ENCODE results near the gene LONRF3. TPM values are rescaled to one million over a fixed set of nuclear protein-coding genes. Genes with fewer than 3 reads are reported as not detected.
A peak's percentile ranks its signal among the peaks of the same experiment; 100 is the strongest.

The LONRF3 gene
- polyA plus RNA-seq, 1 experiment: not detected

- TF ChIP-seq CTCF (IDR thresholded peaks at IDR 0.05; ENCODE audit: insufficient read depth, low read depth, low read length): no peak
- no peak for DNase-seq (ENCODE audit: low read depth)
- ChIA-PET POLR2A (no interaction called here), CTCF (interaction anchor here (0.9 to 3.4 kb wide), 2 partner anchors 57 to 215 kb away, joined by 3 to 13 read pairs; no protein-coding TSS in a partner anchor)
- no peak overlapping the region for H3K4me3 ChIP-seq (ENCODE audit: low read depth, low read length)
- H3K36me3 ChIP-seq (ENCODE audit: control insufficient read depth, insufficient read depth, low read length): no peaks in the 10 kb centered on the region
- H3K27me3 ChIP-seq (ENCODE audit: control insufficient read depth, insufficient read depth, low read length): no peaks in the 10 kb centered on the region
These were observed 88.4 kb downstream of the LONRF3 start for GRCh38 chrX:119062750-119063374.

GRCh38 chrX:119063428-119063827 lies 89.0 kb downstream of the LONRF3 start:
- Histone ChIP-seq H3K36me3 (ENCODE audit: control insufficient read depth, insufficient read depth, low read length) (no peaks in the 10 kb centered on the region), H3K27me3 (ENCODE audit: control insufficient read depth, insufficient read depth, low read length) (no peaks in the 10 kb centered on the region), H3K4me3 (ENCODE audit: low read depth, low read length) (no peak overlapping the region)
- TF ChIP-seq CTCF (IDR thresholded peaks at IDR 0.05; ENCODE audit: insufficient read depth, low read depth, low read length): no peak
- DNase-seq (ENCODE audit: low read depth): no peak
- ChIA-PET POLR2A (no interaction called here), CTCF (interaction anchor here (0.9 to 3.4 kb wide), 2 partner anchors 57 to 216 kb away, joined by 3 to 13 read pairs; no protein-coding TSS in a partner anchor)

- POLR2A ChIA-PET: no interaction called here
These were observed 92.8 kb downstream of the LONRF3 start for GRCh38 chrX:119067023-119067739.

More at GRCh38 chrX:119067023-119067739, 92.8 kb downstream of the LONRF3 start:
- no peaks in the 10 kb centered on the region for H3K36me3 ChIP-seq (ENCODE audit: control insufficient read depth, insufficient read depth, low read length)
- DNase-seq (ENCODE audit: low read depth): no peak
- peak; percentile 67 for TF ChIP-seq CTCF (IDR thresholded peaks at IDR 0.05; ENCODE audit: insufficient read depth, low read depth, low read length)
- no peaks in the 10 kb centered on the region; the same call in 1 of the 2 replicates for H3K27me3 ChIP-seq (ENCODE audit: control insufficient read depth, insufficient read depth, low read length)
- CTCF ChIA-PET: interaction anchor here (0.6 to 4.0 kb wide), 11 partner anchors 9 to 226 kb away, joined by 3 to 27 read pairs (median 5); no protein-coding TSS in a partner anchor
- no peak overlapping the region for H3K4me3 ChIP-seq (ENCODE audit: low read depth, low read length)

Other genes starting within 250 kb of the LONRF3 start
- 27.7 and 51.5 TPM in 2 replicates for gene IL13RA1, start 247.0 kb upstream of the LONRF3 start, polyA plus RNA-seq (2011; rRNA removed)
- not detected in 2 replicates for gene ZCCHC12, start 150.8 kb upstream of the LONRF3 start, polyA plus RNA-seq (2011; rRNA removed)
- gene CT47C1, start 98.4 kb downstream of the LONRF3 start, polyA plus RNA-seq (2011; rRNA removed): not detected in 2 replicates
- gene KIAA1210, start 153.2 kb downstream of the LONRF3 start, polyA plus RNA-seq (2011; rRNA removed): not detected in 2 replicates

Measured in BJ (cell line).